Activated CD8-positive, alpha-beta memory T cell treated with anti-CD3 and anti-CD28 coated beads, Interleukin-2, amount 50 U/mL, for 24 hours (primary cell): ENCODE results near the gene PLA2G3.

Experiments used
- DNase-seq: peaks from one replicate; pipeline ENCODE4 v3.0.0-alpha.2; 2020; ENCODE audit errors: extremely low read depth

The PLA2G3 gene

GRCh38 chr22:31148488-31148887 is 8.2 kb upstream of the PLA2G3 start:
- no peak for DNase-seq

- DNase-seq, result no peak
Observed at GRCh38 chr22:31144223-31144622, 3.9 kb upstream of the PLA2G3 start.

GRCh38 chr22:31143537-31143936 is 3.2 kb upstream of the PLA2G3 start:
- DNase-seq, result no peak

GRCh38 chr22:31143038-31143437 is 2.7 kb upstream of the PLA2G3 start:
- no peak for DNase-seq

GRCh38 chr22:31142285-31142684 is 2.0 kb upstream of the PLA2G3 start:
- DNase-seq, result no peak

GRCh38 chr22:31141551-31141950 is 1.2 kb upstream of the PLA2G3 start:
- no peak for DNase-seq

GRCh38 chr22:31140746-31141145 is 438 bp upstream of the PLA2G3 start:
- no peak for DNase-seq

- no peak for DNase-seq
Observed at GRCh38 chr22:31139066-31139465, 1.2 kb downstream of the PLA2G3 start.

- no peak for DNase-seq
Observed at GRCh38 chr22:31138126-31138525, 2.2 kb downstream of the PLA2G3 start.

- no peak for DNase-seq
Observed at GRCh38 chr22:31137721-31138120, 2.6 kb downstream of the PLA2G3 start.

GRCh38 chr22:31136711-31137110 is 3.6 kb downstream of the PLA2G3 start:
- DNase-seq, result no peak

GRCh38 chr22:31136155-31136554 is 4.2 kb downstream of the PLA2G3 start:
- DNase-seq, result no peak

- DNase-seq, result no peak
Observed at GRCh38 chr22:31135706-31136105, 4.6 kb downstream of the PLA2G3 start.

- DNase-seq, result no peak
Observed at GRCh38 chr22:31134688-31135087, 5.6 kb downstream of the PLA2G3 start.

GRCh38 chr22:31133911-31134310 is 6.4 kb downstream of the PLA2G3 start:
- DNase-seq, result no peak

GRCh38 chr22:31130873-31131272 is 9.4 kb downstream of the PLA2G3 start:
- no peak for DNase-seq

- DNase-seq, result no peak
Observed at GRCh38 chr22:31128156-31128555, 12.2 kb downstream of the PLA2G3 start.

GRCh38 chr22:31127181-31127772 is 13.0 kb downstream of the PLA2G3 start:
- DNase-seq, result no peak

GRCh38 chr22:31126869-31127175 is 13.5 kb downstream of the PLA2G3 start:
- no peak for DNase-seq

GRCh38 chr22:31126128-31126868 is 14.0 kb downstream of the PLA2G3 start:
- DNase-seq, result no peak

GRCh38 chr22:31125521-31126117 is 14.7 kb downstream of the PLA2G3 start:
- DNase-seq, result no peak

- DNase-seq, result no peak
Observed at GRCh38 chr22:31124811-31125465, 15.4 kb downstream of the PLA2G3 start.

- DNase-seq, result no peak
Observed at GRCh38 chr22:31124290-31124689, 16.0 kb downstream of the PLA2G3 start.
